HG03378 (cell line): ENCODE data around the gene IGF2BP2.
"Not testable (repeated sequence)": the region's sequence is repeated elsewhere in the genome, so short reads cannot be mapped to it uniquely, and the experiment has no call there.

ENCODE experiments used
- ATAC-seq: cut with Tn5 transposase; IDR thresholded peaks from one replicate; pipeline ENCODE4 v1.9.1; 2021; ENCODE audit warnings: mild to moderate bottlenecking, moderate library complexity; ENCODE audit not compliant: unreplicated experiment

The IGF2BP2 gene

GRCh38 chr3:185807445-185808068 lies 17.3 kb downstream of the IGF2BP2 start:
- ATAC-seq = no peak

- ATAC-seq = not testable (repeated sequence)
These were observed 26.1 kb downstream of the IGF2BP2 start for GRCh38 chr3:185798831-185799110.

GRCh38 chr3:185797993-185798830 lies 26.6 kb downstream of the IGF2BP2 start:
- no peak for ATAC-seq

- ATAC-seq = no peak
These were observed 27.5 kb downstream of the IGF2BP2 start for GRCh38 chr3:185797108-185797881.

- no peak for ATAC-seq
These were observed 28.3 kb downstream of the IGF2BP2 start for GRCh38 chr3:185796431-185797107.

- ATAC-seq = no peak
These were observed 31.5 kb downstream of the IGF2BP2 start for GRCh38 chr3:185793381-185793780.

GRCh38 chr3:185792955-185793354 lies 31.9 kb downstream of the IGF2BP2 start:
- no peak for ATAC-seq

- ATAC-seq = no peak
These were observed 34.7 kb downstream of the IGF2BP2 start for GRCh38 chr3:185789891-185790830.

- no peak for ATAC-seq
These were observed 35.7 kb downstream of the IGF2BP2 start for GRCh38 chr3:185789134-185789533.

GRCh38 chr3:185788292-185788691 lies 36.5 kb downstream of the IGF2BP2 start:
- no peak for ATAC-seq

- no peak for ATAC-seq
These were observed 37.6 kb downstream of the IGF2BP2 start for GRCh38 chr3:185786956-185787877.

- ATAC-seq = not testable (repeated sequence)
These were observed 38.6 kb downstream of the IGF2BP2 start for GRCh38 chr3:185786258-185786657.

- no peak for ATAC-seq
These were observed 40.5 kb downstream of the IGF2BP2 start for GRCh38 chr3:185784317-185784716.

- no peak for ATAC-seq
These were observed 43.1 kb downstream of the IGF2BP2 start for GRCh38 chr3:185781759-185782158.

GRCh38 chr3:185779461-185779860 lies 45.4 kb downstream of the IGF2BP2 start:
- ATAC-seq = no peak

- no peak for ATAC-seq
These were observed 46.0 kb downstream of the IGF2BP2 start for GRCh38 chr3:185778821-185779220.

GRCh38 chr3:185778094-185778493 lies 46.7 kb downstream of the IGF2BP2 start:
- no peak for ATAC-seq

- no peak for ATAC-seq
These were observed 54.7 kb downstream of the IGF2BP2 start for GRCh38 chr3:185770109-185770508.

- ATAC-seq = not testable (repeated sequence)
These were observed 56.3 kb downstream of the IGF2BP2 start for GRCh38 chr3:185768578-185768982.
